ENCODE measurements around the gene STC2.
"Not testable (repeated sequence)": the region's sequence is repeated elsewhere in the genome, so short reads cannot be mapped to it uniquely, and the experiment has no call there.

The STC2 gene

GRCh38 chr5:173293817-173294672, 34.2 kb downstream of the STC2 start:
- FAIRE-seq, result no peak

- no peak for FAIRE-seq
Observed at GRCh38 chr5:173291722-173292658, 36.2 kb downstream of the STC2 start.

GRCh38 chr5:173290477-173291131, 37.6 kb downstream of the STC2 start:
- no peak for FAIRE-seq

- FAIRE-seq, result no peak
Observed at GRCh38 chr5:173289372-173289771, 38.8 kb downstream of the STC2 start.

GRCh38 chr5:173288632-173289031, 39.6 kb downstream of the STC2 start:
- FAIRE-seq, result no peak

- no peak for FAIRE-seq
Observed at GRCh38 chr5:173287086-173287485, 41.1 kb downstream of the STC2 start.

GRCh38 chr5:173284343-173284958, 43.8 kb downstream of the STC2 start:
- FAIRE-seq, result not testable (repeated sequence)

- no peak for FAIRE-seq
Observed at GRCh38 chr5:173283318-173284288, 44.6 kb downstream of the STC2 start.

- FAIRE-seq, result no peak
Observed at GRCh38 chr5:173282916-173283315, 45.3 kb downstream of the STC2 start.

GRCh38 chr5:173281910-173282309, 46.3 kb downstream of the STC2 start:
- no peak for FAIRE-seq

GRCh38 chr5:173279166-173279565, 49.0 kb downstream of the STC2 start:
- no peak for FAIRE-seq

GRCh38 chr5:173278641-173279040, 49.6 kb downstream of the STC2 start:
- no peak for FAIRE-seq

- no peak for FAIRE-seq
Observed at GRCh38 chr5:173278172-173278571, 50.0 kb downstream of the STC2 start.

GRCh38 chr5:173274771-173275170, 53.4 kb downstream of the STC2 start:
- no peak for FAIRE-seq

GRCh38 chr5:173271419-173271818, 56.8 kb downstream of the STC2 start:
- FAIRE-seq, result no peak

GRCh38 chr5:173268750-173269432, 59.3 kb downstream of the STC2 start:
- no peak for FAIRE-seq

GRCh38 chr5:173265433-173265832, 62.8 kb downstream of the STC2 start:
- no peak for FAIRE-seq

Measured in islet of Langerhans (tissue), 1 donor.